Erythroblast (primary cell): ENCODE measurements around the gene NEURL1B.

Experiments
- DNase-seq, 2 experiments: peaks; one replicate each; lab custom pipeline; 2025; lab: John Stamatoyannopoulos, UW
- GATA1 ChIP-seq: IDR thresholded peaks from 2 replicates; pipeline ENCODE4 v1.6.1; 2011; ENCODE audit warnings: low read depth, mild to moderate bottlenecking, control low read depth, low read length, moderate library complexity
- POLR2A ChIP-seq: IDR thresholded peaks from 2 replicates; pipeline ENCODE4 v1.6.1; 2011; ENCODE audit warnings: mild to moderate bottlenecking, low read length

NEURL1B gene

GRCh38 chr5:172622091-172623046 lies 18.7 kb upstream of the NEURL1B start:
- TF ChIP-seq GATA1 (no peak), POLR2A (no peak)
- no peak for DNase-seq

DNA sequence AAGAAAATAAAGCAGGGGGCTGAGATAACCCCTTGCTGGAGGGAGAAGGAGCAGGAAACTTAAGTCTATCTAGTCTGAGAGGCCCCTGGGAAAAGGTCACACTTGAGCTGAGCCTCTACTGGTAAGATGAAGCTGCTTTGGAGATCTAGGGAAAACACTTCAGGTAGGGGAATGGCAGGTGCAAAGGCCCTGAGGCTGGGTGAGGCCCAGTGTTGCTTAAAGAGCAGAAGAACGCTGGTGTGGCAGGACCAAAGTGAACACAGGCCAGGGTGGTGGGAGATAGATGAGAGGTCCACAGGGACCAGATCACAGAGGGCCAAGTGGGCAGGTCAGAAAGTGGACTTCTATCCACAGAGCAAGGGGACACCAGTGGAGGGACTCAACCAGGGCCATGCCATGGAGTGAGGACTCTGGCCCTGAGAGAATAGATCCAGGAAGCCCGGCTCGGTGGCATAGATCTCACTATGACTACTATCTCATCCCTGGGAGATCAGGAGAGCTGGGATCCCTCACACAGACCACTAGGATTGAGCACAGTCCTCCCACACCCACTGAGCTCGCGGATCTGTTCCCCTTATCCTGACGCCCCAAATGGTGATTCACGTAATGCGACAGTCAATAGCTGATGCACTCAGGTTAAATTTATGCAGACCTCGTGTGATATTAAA lies 17.6 kb upstream of the NEURL1B start:
- DNase-seq, result no peak
- TF ChIP-seq POLR2A (no peak), GATA1 (no peak)

- no peak for TF ChIP-seq POLR2A
- TF ChIP-seq GATA1, result no peak
- DNase-seq, result no peak
Measured at GRCh38 chr5:172624083-172624995, 16.7 kb upstream of the NEURL1B start.

DNA sequence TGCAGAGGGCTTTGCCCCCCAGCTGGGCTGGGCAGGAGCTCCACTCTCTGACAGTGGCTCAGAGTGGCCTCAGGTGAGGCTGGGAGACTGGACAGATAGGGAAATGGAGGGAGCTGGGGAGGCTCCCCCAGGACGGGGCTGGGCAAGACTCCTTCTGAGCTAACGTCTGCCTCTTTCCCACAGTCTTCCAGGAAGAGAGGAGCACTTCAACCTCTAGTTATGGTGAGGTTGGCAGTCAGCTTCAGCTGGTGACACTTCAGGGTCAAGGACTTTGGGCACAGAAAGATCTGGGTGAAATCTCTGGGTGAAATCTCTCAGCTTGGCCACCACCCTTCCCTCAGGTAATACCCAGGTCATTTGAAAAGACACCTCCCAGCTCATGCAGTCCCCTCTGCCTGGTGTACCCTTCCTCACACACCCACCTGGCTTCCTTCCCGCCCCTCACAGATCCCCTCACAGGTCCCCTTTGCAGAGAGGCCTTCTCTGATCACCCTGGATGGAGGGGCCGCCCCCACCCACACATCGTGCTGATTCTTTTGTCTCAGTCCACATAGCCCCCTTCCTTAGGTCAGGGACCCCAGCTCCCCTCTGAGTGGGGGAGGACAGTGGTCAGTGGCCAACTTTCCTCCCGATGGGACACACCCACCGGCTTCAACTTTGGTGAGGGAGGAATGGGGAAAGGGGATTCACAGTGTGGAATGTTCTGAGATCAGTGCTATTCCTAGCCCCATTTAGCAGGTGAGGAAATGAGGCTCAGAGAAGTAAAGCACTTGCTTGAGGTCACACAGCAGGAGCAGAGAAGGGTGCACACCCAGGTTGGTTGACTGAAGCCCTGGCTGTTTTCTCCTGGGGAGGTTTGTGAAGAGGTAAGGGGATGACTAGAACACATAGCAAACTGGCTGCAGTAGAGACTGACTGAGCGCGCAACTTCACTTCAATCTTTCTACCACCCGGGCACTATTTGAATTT lies 15.8 kb upstream of the NEURL1B start:
- no peak for DNase-seq
- TF ChIP-seq GATA1, result no peak
- TF ChIP-seq POLR2A, result no peak

GRCh38 chr5:172626031-172626581 lies 15.0 kb upstream of the NEURL1B start:
- TF ChIP-seq POLR2A (no peak), GATA1 (no peak)
- no peak for DNase-seq

DNA sequence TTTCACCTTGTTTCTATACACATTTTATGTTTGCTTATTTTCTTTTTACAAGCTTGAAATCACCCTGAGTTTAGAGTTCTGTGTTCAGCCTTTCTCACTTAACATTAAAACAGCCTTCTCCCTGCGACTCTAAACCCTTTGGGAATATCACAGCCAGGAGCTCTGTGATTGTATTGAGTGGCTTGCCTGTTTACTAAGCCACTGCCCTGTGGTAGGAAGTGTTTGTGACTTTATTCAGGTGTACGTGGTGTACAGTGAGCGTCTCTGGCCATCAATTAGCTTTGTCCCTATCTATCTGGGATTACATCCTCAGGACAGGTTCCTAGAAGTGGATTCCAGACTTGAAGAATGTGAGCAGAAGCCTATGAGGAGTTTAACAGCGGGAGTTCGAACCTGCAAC lies 11.0 kb upstream of the NEURL1B start:
- TF ChIP-seq GATA1, result no peak
- no peak for TF ChIP-seq POLR2A

GRCh38 chr5:172630482-172630881 lies 10.6 kb upstream of the NEURL1B start:
- no peak for DNase-seq
- no peak for TF ChIP-seq GATA1
- no peak for TF ChIP-seq POLR2A

More for the DNA sequence above, 11.0 kb upstream of the NEURL1B start:
- no peak for DNase-seq

GRCh38 chr5:172630986-172631385 lies 10.1 kb upstream of the NEURL1B start:
- TF ChIP-seq POLR2A, result no peak
- no peak for TF ChIP-seq GATA1
- no peak for DNase-seq

GRCh38 chr5:172632346-172633092 lies 8.5 kb upstream of the NEURL1B start:
- no peak for DNase-seq
- TF ChIP-seq GATA1, result no peak
- TF ChIP-seq POLR2A, result no peak

DNA sequence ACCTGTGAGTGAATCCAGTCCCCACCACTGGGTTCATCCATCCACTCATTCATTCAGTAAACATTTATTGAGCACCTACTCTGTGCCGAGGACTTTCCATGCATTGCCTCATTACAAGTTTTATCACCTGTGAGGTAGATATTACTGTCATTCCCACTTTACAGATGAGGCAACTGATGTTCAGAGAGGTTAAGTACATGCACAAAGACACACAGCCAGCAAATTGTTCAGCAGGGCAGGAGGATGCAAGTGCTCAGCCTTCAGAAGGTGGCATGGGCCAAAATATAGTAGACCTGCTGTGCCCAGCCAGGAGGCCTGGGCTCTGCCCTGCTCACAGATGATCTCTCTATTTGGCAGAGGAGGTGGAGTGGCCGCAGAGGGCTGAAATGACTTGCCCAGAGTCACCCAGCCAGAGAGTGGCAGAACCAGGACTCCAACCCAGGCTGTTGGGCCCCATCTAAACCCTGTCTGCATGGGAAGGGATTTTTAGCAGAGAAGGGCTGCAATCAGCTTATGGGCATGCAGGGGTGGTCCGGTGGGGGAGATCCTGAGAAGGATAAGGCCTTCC lies 7.6 kb upstream of the NEURL1B start:
- DNase-seq, result no peak
- TF ChIP-seq GATA1 (no peak), POLR2A (no peak)

- no peak for DNase-seq
Measured at GRCh38 chr5:172634106-172634899, 6.8 kb upstream of the NEURL1B start.

More at GRCh38 chr5:172634106-172634899, 6.8 kb upstream of the NEURL1B start:
- TF ChIP-seq GATA1 (no peak), POLR2A (no peak)
